Measurements from ENCODE around the gene SPATA31E1.

The SPATA31E1 gene

DNA sequence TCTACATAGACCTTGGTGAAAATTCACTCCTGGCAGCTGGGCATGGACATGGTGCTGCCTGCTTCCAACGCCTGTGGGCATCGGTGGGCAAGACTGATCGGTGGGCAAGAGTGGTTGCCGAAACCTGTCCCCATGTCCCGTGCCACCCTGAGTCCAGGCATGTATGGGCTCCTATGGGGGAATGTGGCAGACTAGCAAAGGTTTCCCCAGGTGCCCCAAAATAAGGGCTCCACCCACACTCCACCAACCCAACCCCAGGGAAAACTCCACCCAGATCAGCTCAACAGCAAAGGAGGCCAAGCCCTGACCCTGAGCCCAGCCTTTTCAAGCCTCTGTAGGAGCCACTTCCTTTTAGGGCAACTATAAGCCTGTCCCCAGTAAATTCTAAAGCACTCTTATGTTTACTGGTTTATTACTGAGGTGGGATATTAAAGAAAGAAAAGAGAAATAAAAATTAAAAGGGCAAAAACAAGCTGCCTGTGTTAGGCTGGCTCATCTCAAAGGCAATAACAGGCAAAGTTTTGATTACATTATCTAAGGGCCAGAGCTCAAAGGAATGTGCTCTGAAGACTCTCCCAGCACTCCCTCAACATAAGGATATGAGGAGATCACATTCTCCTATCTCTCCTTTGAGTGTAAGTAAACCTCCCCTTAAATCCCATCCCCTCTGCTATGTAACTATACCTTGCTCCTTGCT, 8.9 kb upstream of the SPATA31E1 start:
- TF ChIP-seq ZBTB7A (IDR thresholded peaks at IDR 0.05; ENCODE audit: low read depth) (no peak), EP300 (IDR thresholded peaks at IDR 0.05; ENCODE audit: borderline replicate concordance) (no peak), TEAD4 (IDR thresholded peaks at IDR 0.05) (no peak), YY1 (IDR thresholded peaks at IDR 0.05; ENCODE audit: low read depth) (no peak), TCF12 (IDR thresholded peaks at IDR 0.05; ENCODE audit: low read depth) (no peak), TAF1 (IDR thresholded peaks at IDR 0.05; ENCODE audit: low read depth) (no peak), CREB1 (IDR thresholded peaks at IDR 0.05; ENCODE audit: low read depth) (no peak), NFIC (IDR thresholded peaks at IDR 0.05) (no peak), EGR1 (IDR thresholded peaks at IDR 0.05) (no peak), FOXM1 (IDR thresholded peaks at IDR 0.05; ENCODE audit: borderline replicate concordance, low read depth) (no peak), RAD21 (IDR thresholded peaks at IDR 0.05; ENCODE audit: low read depth) (no peak), USF1 (IDR thresholded peaks at IDR 0.05) (no peak), CEBPB (IDR thresholded peaks at IDR 0.05) (no peak)
- TF ChIP-seq, protein P1, sequence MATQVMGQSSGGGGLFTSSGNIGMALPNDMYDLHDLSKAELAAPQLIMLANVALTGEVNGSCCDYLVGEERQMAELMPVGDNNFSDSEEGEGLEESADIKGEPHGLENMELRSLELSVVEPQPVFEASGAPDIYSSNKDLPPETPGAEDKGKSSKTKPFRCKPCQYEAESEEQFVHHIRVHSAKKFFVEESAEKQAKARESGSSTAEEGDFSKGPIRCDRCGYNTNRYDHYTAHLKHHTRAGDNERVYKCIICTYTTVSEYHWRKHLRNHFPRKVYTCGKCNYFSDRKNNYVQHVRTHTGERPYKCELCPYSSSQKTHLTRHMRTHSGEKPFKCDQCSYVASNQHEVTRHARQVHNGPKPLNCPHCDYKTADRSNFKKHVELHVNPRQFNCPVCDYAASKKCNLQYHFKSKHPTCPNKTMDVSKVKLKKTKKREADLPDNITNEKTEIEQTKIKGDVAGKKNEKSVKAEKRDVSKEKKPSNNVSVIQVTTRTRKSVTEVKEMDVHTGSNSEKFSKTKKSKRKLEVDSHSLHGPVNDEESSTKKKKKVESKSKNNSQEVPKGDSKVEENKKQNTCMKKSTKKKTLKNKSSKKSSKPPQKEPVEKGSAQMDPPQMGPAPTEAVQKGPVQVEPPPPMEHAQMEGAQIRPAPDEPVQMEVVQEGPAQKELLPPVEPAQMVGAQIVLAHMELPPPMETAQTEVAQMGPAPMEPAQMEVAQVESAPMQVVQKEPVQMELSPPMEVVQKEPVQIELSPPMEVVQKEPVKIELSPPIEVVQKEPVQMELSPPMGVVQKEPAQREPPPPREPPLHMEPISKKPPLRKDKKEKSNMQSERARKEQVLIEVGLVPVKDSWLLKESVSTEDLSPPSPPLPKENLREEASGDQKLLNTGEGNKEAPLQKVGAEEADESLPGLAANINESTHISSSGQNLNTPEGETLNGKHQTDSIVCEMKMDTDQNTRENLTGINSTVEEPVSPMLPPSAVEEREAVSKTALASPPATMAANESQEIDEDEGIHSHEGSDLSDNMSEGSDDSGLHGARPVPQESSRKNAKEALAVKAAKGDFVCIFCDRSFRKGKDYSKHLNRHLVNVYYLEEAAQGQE (IDR thresholded peaks at IDR 0.05; ENCODE audit: low read depth): no peak
- TF ChIP-seq, protein P2, sequence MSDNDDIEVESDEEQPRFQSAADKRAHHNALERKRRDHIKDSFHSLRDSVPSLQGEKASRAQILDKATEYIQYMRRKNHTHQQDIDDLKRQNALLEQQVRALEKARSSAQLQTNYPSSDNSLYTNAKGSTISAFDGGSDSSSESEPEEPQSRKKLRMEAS (IDR thresholded peaks at IDR 0.05): no peak

- TF ChIP-seq NFIC (IDR thresholded peaks at IDR 0.05) (no peak), ZBTB7A (IDR thresholded peaks at IDR 0.05; ENCODE audit: low read depth) (no peak)
- TF ChIP-seq, protein P1 (IDR thresholded peaks at IDR 0.05; ENCODE audit: low read depth): no peak
Measured at GRCh38 chr9:87874304-87874623, 8.4 kb upstream of the SPATA31E1 start.

GRCh38 chr9:87875060-87875459, 7.6 kb upstream of the SPATA31E1 start:
- TF ChIP-seq EP300 (IDR thresholded peaks at IDR 0.05; ENCODE audit: borderline replicate concordance) (no peak), FOXM1 (IDR thresholded peaks at IDR 0.05; ENCODE audit: borderline replicate concordance, low read depth) (no peak), RAD21 (IDR thresholded peaks at IDR 0.05; ENCODE audit: low read depth) (no peak), TAF1 (IDR thresholded peaks at IDR 0.05; ENCODE audit: low read depth) (no peak), USF1 (IDR thresholded peaks at IDR 0.05) (no peak), CREB1 (IDR thresholded peaks at IDR 0.05; ENCODE audit: low read depth) (no peak), ZBTB7A (IDR thresholded peaks at IDR 0.05; ENCODE audit: low read depth) (no peak), YY1 (IDR thresholded peaks at IDR 0.05; ENCODE audit: low read depth) (no peak), CEBPB (IDR thresholded peaks at IDR 0.05) (no peak), TCF12 (IDR thresholded peaks at IDR 0.05; ENCODE audit: low read depth) (no peak), EGR1 (IDR thresholded peaks at IDR 0.05) (no peak), NFIC (IDR thresholded peaks at IDR 0.05) (no peak), TEAD4 (IDR thresholded peaks at IDR 0.05) (no peak)
- TF ChIP-seq, protein P2 (IDR thresholded peaks at IDR 0.05): no peak
- TF ChIP-seq, protein P1 (IDR thresholded peaks at IDR 0.05; ENCODE audit: low read depth): no peak

- TF ChIP-seq, protein P2 (IDR thresholded peaks at IDR 0.05): no peak
- TF ChIP-seq NFIC (IDR thresholded peaks at IDR 0.05): no peak
- no peak for TF ChIP-seq FOXM1 (IDR thresholded peaks at IDR 0.05; ENCODE audit: borderline replicate concordance, low read depth)
- TF ChIP-seq TEAD4 (IDR thresholded peaks at IDR 0.05): no peak
- no peak for TF ChIP-seq TCF12 (IDR thresholded peaks at IDR 0.05; ENCODE audit: low read depth)
- TF ChIP-seq YY1 (IDR thresholded peaks at IDR 0.05; ENCODE audit: low read depth): no peak
- no peak for TF ChIP-seq EGR1 (IDR thresholded peaks at IDR 0.05)
- no peak for TF ChIP-seq USF1 (IDR thresholded peaks at IDR 0.05)
- no peak for TF ChIP-seq ZBTB7A (IDR thresholded peaks at IDR 0.05; ENCODE audit: low read depth)
- TF ChIP-seq CREB1 (IDR thresholded peaks at IDR 0.05; ENCODE audit: low read depth): no peak
- TF ChIP-seq, protein P1 (IDR thresholded peaks at IDR 0.05; ENCODE audit: low read depth): no peak
- TF ChIP-seq EP300 (IDR thresholded peaks at IDR 0.05; ENCODE audit: borderline replicate concordance): no peak
- TF ChIP-seq RAD21 (IDR thresholded peaks at IDR 0.05; ENCODE audit: low read depth): no peak
Measured at GRCh38 chr9:87875831-87876545, 6.7 kb upstream of the SPATA31E1 start.
